ENCODE measurements around the gene EN2. TPM values are rescaled to one million over a fixed set of nuclear protein-coding genes. Genes with fewer than 3 reads are reported as not detected.

The EN2 gene
- polyA plus RNA-seq, 2 of the 4 experiments (the other 2 are of a cell fraction), result 0.53 to 0.54 TPM

DNA sequence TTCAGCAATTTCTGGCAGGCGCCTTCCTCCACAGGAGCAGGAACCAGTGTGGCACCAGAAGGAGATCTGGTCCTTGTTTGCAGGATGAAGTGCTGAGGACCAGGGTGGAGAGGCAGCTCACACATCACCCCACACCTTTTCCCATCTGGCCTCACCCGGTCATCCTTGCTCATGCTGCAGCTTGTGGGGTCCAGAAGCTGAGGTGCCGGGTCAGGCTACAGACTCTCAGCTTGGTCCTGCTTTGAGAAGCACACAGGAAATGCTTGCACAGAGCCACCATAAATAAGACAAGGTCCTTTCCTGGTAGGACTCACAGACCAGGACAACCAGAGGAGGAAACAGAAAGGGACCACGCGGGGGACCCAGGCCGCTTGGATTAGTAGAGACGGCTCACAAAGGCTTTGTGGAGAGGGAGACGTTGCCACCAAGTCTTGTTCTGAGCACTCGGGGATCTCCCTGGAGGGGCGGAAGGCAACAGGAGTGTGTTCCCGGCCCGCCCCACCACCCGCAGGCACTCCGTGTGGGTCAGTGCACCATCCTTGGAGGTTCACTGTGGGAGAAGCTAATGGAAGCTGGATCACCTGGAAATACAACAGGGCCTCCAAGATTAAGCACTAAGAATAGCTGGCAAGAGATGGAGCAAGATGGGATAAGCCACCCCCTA is 29.6 kb upstream of the EN2 start:
- no peak for ATAC-seq
- no peak overlapping the region for H3K4me2 ChIP-seq
- WGBS (ENCODE audit: missing lambda C conversion rate), result 63% methylated on average over 10 of the region's 14 CpGs
- FAIRE-seq, result no peak
- ChIA-PET CTCF (no interaction called here), POLR2A (no interaction called here)
- H3K4me1 ChIP-seq, result no peaks in the 10 kb centered on the region
- no peak for TF ChIP-seq JUN (IDR thresholded peaks at IDR 0.05)
- TF ChIP-seq POLR2AphosphoS2 (conservative IDR thresholded peaks at IDR 0.05; ENCODE audit: low read length), result no peak
- no peak for TF ChIP-seq SMC3 (IDR thresholded peaks at IDR 0.05)
- no peak for TF ChIP-seq FOXS1 (CRISPR knock-in tag; IDR thresholded peaks at IDR 0.05)
- TF ChIP-seq ZNF302 (CRISPR knock-in tag; IDR thresholded peaks at IDR 0.05), result no peak
- TF ChIP-seq, protein P1, sequence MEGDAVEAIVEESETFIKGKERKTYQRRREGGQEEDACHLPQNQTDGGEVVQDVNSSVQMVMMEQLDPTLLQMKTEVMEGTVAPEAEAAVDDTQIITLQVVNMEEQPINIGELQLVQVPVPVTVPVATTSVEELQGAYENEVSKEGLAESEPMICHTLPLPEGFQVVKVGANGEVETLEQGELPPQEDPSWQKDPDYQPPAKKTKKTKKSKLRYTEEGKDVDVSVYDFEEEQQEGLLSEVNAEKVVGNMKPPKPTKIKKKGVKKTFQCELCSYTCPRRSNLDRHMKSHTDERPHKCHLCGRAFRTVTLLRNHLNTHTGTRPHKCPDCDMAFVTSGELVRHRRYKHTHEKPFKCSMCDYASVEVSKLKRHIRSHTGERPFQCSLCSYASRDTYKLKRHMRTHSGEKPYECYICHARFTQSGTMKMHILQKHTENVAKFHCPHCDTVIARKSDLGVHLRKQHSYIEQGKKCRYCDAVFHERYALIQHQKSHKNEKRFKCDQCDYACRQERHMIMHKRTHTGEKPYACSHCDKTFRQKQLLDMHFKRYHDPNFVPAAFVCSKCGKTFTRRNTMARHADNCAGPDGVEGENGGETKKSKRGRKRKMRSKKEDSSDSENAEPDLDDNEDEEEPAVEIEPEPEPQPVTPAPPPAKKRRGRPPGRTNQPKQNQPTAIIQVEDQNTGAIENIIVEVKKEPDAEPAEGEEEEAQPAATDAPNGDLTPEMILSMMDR (IDR thresholded peaks at IDR 0.05), result no peak
- no peak for DNase-seq (ENCODE audit: low read depth in 1 of 2, low spot score in 1 of 2)
- H3K9me3 ChIP-seq, result no peaks in the 10 kb centered on the region
- no peak overlapping the region for H3K27ac ChIP-seq
- H3K4me3 ChIP-seq, result no peak overlapping the region

DNA sequence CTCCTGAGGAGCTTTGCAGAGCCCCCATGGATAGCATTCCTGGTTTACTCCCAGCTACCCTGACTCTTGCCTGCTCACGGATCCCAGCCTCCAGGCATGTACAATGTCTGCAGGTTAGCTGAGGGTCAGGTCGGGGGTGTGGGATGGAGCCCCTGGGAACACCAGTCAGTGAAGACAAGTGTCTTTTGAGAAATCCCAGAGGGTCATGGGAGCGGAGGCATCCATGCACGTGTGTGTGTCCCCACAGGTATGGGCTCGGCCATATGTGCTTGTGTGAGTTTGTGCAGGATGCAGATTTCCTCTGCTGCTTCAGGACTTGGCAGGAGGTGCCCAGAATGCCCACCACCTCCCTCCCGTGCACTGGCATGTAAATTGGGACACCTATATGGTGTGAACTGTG is 28.3 kb upstream of the EN2 start:
- ChIA-PET CTCF (no interaction called here), POLR2A (no interaction called here)
- FAIRE-seq (no peak), DNase-seq (ENCODE audit: low read depth in 1 of 2, low spot score in 1 of 2) (no peak), ATAC-seq (no peak)
- Histone ChIP-seq H3K4me2 (no peak overlapping the region), H3K9me3 (no peaks in the 10 kb centered on the region), H3K27ac (no peak overlapping the region), H3K4me3 (no peak overlapping the region), H3K4me1 (no peaks in the 10 kb centered on the region)
- TF ChIP-seq RCOR1 (IDR thresholded peaks at IDR 0.05; ENCODE audit: low read depth, low read length), result no peak
- TF ChIP-seq EHF (CRISPR knock-in tag; IDR thresholded peaks at IDR 0.05), result no peak
- TF ChIP-seq JUN (IDR thresholded peaks at IDR 0.05), result no peak
- TF ChIP-seq, protein P2, sequence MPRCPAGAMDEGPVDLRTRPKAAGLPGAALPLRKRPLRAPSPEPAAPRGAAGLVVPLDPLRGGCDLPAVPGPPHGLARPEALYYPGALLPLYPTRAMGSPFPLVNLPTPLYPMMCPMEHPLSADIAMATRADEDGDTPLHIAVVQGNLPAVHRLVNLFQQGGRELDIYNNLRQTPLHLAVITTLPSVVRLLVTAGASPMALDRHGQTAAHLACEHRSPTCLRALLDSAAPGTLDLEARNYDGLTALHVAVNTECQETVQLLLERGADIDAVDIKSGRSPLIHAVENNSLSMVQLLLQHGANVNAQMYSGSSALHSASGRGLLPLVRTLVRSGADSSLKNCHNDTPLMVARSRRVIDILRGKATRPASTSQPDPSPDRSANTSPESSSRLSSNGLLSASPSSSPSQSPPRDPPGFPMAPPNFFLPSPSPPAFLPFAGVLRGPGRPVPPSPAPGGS (IDR thresholded peaks at IDR 0.05), result no peak
- TF ChIP-seq FOXS1 (CRISPR knock-in tag; IDR thresholded peaks at IDR 0.05), result no peak
- TF ChIP-seq HOXB13 (CRISPR knock-in tag; IDR thresholded peaks at IDR 0.05; ENCODE audit: low read depth), result no peak
- no peak for TF ChIP-seq USF2 (IDR thresholded peaks at IDR 0.05)
- TF ChIP-seq HEYL (CRISPR knock-in tag; IDR thresholded peaks at IDR 0.05), result no peak
- TF ChIP-seq FOSL2 (IDR thresholded peaks at IDR 0.05), result no peak
- no peak for TF ChIP-seq FOSL2 (CRISPR knock-in tag; IDR thresholded peaks at IDR 0.05)
- TF ChIP-seq RARB (CRISPR knock-in tag; IDR thresholded peaks at IDR 0.05), result no peak
- no peak for TF ChIP-seq NR3C1 (IDR thresholded peaks at IDR 0.05)
- TF ChIP-seq SREBF2 (IDR thresholded peaks at IDR 0.05), result no peak
- no peak for TF ChIP-seq PHF8 (IDR thresholded peaks at IDR 0.05; ENCODE audit: borderline replicate concordance, low read depth)
- TF ChIP-seq, protein P3, sequence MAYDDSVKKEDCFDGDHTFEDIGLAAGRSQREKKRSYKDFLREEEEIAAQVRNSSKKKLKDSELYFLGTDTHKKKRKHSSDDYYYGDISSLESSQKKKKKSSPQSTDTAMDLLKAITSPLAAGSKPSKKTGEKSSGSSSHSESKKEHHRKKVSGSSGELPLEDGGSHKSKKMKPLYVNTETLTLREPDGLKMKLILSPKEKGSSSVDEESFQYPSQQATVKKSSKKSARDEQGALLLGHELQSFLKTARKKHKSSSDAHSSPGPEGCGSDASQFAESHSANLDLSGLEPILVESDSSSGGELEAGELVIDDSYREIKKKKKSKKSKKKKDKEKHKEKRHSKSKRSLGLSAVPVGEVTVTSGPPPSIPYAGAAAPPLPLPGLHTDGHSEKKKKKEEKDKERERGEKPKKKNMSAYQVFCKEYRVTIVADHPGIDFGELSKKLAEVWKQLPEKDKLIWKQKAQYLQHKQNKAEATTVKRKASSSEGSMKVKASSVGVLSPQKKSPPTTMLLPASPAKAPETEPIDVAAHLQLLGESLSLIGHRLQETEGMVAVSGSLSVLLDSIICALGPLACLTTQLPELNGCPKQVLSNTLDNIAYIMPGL (CRISPR knock-in tag; IDR thresholded peaks at IDR 0.05; ENCODE audit: borderline replicate concordance), result no peak
- TF ChIP-seq HOXB5 (CRISPR knock-in tag; IDR thresholded peaks at IDR 0.05), result no peak
- no peak for TF ChIP-seq EP300 (IDR thresholded peaks at IDR 0.05)
- WGBS (ENCODE audit: missing lambda C conversion rate), result 12% methylated on average over 6 of the region's 6 CpGs
